NAMALWA (cell line): ENCODE data around the gene SGIP1.

Experiments
- DNase-seq: peaks from one replicate; pipeline ENCODE4 v3.0.0-alpha.2; 2015; ENCODE audit warnings: low spot score

The SGIP1 gene

DNA sequence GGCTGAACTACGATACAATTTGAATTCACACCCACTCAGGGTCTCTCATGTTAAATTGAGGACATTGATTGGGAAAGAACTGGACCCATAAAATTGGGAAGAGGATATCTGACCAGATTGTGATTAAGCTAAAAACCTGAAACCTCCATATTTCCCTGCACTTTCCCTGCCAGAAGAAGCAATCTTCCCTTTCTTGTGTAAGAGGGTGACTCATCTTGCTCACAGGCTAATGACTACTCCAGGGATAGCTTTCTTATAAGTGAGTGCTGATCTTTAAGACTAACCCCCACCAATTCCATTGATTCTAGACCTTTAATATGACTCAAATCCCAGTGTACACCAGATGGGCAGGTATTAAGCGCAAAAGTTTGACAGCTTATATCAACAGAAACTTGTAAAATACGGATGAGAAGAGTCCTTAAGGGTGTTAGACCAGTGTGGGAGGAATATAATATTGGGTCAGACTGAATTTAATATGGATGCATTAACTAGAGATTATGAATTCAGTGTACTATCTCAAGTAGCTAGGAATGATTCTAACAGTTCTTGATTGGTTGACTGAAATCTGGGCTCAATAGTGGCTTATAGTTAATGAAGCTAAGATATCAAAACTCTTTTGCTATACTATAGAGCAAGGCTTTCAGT is 12.1 kb upstream of the SGIP1 start:
- no peak for DNase-seq

DNA sequence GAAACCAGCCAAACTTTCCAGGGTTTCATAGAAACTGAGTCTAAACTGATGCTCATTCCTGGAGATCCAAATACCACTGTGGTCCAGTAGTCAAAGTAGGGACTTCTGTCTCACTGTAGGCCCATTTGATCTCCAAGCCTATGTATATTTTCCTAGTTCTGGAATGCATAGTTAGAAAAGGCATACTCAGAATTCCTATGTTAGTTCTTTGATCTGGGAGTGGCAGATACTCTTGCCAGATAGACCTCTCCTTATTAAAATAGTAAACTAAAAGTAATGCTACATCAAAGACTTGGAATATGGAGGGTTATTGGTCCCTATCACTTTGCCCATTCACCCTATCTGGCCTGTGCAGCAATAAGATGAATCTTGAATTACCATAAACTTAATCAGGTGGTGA is 10.4 kb upstream of the SGIP1 start:
- DNase-seq: no peak

GRCh38 chr1:66525086-66525485 is 8.9 kb upstream of the SGIP1 start:
- DNase-seq: no peak

DNA sequence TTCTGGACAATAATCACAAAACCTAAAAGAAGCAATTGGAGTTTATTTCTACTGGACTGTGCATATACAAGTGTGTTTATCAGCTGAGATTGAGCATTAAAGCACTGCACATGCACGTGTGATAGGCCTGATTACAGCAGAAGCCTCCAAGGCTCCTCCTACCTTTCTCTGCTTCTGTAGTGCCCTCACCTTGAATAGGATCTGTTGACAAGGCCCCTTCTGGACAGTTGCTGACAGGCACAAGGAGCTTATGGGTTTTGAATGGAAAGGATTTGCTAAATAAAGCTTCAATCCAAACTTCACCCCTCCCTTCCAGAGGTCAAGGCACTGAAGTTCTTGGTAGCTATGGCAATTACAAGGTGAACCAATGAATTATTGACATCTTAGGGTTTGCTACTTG is 7.9 kb upstream of the SGIP1 start:
- no peak for DNase-seq

DNA sequence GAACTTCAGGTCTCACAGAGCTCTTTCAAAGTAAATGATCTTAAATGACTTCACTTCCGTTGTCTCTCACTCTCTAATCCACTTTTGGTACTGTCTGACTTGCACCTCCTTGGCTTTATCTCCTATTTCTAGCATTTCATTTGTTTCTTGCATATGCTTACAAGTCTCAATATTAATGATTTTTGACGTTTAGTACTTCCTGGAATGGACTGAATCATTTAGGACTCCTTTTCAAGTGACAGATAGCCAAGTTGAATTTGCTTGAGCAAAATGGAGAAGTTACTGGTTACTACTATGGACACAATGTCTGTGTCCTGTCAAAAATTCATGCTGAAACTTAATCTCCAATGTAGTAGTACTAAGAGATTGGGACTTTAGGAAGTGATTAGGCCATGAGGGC is 7.0 kb upstream of the SGIP1 start:
- DNase-seq: no peak

DNA sequence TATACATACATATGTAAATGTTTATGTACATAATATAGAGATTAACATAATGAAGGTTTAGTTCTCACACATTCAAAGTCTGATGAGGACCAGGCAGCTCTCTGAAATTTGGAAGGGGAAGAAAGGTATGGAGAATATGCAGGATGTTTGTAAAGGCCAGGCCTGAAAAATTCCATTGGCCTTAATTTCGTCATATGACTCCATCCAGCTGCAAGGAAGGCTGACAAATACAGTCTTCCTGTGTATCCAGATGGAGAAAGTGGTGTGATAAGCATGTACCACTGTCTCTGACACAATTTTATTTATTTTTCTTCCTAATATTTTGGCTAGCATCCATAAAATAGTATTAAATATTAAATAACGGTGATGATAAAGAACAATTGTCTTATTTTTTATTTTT is 6.3 kb upstream of the SGIP1 start:
- no peak for DNase-seq

DNA sequence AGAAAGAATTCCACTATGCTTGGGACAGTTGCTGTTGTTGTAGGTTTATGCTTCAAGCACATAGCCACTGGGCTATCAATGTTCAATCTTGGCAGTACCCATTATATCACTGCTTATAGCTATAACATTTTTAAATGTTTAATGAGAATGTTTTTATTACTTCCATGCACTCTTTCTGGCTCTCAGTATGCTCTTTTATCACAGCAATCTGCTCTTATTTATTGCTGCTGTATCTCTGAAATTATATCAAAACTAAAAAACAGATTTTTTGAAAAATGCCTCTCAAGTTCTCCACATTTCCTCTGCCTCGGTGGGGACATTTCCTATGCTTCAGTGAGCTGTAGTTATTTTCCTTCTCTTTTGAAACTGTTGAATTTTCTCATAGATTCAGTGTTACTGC is 5.4 kb upstream of the SGIP1 start:
- DNase-seq: no peak

DNA sequence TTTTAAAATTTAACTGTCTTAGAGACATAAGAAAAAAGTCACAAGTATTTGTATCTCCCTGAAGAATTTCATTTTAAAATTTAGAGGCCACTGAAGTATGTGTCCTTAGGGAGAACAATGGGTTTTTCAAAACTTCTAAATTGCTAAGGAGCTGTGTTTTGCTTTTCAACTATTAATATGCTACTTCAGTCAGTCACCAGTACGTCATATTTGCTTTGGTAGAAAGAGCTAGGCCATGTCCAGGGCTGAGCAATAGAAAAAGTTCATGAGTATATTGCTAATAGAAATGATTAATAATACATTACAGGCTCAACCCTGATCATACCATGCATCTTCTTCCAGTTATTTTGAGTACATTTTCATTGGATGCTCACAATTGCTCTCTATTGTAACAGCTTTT is 1.7 kb upstream of the SGIP1 start:
- no peak for DNase-seq

DNA sequence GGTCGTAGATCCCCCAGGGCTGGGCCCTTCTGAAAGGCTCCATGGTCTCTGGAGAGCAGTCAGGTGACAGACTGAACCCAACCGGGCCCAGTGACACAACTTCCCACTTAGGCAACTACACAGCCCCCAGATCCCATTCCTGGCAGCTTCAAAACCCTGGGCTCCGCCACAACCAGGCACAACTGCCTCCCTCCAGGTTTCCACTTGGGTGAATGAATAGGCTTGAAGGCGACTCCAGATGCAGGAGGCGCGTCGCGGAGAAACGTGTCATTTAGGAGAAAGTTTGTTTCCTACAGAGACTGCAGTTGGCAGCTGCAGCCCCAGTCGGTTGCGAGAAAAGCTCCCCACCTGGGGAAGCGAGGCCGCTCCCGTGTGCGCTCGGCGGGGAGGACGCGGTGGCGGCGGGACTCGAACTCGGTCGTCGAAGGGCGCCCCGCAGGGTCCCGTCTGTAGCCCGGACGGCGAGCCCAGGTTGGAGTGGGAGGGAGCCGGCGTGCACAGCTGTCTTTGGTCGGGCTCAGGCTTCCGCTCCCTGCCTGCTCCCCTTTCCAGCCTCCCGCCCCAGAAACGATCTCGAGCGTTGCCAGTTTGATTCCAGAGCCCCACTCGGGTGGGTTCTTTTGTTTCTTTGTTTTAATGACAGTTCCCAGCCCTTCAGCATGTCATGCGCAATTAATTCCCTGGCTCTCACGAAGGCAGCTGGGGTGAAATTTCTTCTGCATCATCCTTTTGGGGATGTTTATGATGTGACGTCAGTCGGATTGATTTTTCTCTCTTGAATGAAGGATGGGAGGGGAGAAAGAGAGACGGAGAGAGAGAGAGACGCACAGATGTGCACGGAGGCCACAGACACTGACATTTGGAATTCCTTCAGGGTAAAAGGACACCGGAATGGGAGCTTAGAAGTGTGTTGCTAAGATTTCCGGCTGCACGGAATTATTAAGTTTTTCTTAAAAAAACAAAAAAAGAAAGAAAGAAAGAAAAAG is 862 bp upstream of the SGIP1 start:
- DNase-seq: no peak

DNA sequence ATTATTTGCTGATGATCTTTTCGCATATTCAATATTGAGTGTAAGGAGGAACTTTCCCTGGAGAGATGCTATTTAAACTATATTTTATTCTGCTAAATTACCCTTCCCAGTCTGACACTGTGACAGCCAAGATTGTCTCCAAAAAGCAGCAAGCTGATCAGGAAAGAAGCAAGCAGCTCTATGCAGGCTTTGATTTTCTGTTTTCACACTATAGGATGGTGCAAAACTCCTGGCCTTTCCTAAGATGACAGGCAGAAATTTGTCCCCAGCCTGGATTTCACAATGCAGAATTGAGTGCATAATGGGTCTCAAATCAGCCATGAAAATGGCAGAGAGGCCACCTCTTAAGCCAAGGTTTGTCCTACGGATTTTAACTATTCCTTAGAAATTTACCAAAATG is 1.1 kb downstream of the SGIP1 start:
- no peak for DNase-seq

DNA sequence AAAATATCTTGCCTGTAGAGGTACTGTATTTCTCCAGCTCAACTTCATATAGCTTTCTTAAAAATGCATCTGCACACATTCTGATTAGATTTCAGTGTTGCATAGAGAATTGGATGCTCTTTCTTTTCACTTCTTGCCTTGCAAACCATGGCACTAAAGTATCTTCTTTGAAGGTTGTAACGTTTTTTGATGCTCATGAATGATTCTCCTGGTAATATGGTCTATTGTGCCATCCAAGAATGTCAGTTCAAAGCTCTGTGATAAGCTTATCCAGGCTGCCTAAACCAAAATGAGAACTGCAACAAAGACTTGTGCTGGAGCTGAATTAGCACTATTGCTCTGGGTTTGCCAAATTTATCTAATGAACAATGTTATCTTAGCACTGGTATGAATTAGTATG is 1.9 kb downstream of the SGIP1 start:
- no peak for DNase-seq

- no peak for DNase-seq
Measured at GRCh38 chr1:66537718-66538117, 3.8 kb downstream of the SGIP1 start.

- DNase-seq: no peak
Measured at GRCh38 chr1:66539491-66539890, 5.5 kb downstream of the SGIP1 start.

DNA sequence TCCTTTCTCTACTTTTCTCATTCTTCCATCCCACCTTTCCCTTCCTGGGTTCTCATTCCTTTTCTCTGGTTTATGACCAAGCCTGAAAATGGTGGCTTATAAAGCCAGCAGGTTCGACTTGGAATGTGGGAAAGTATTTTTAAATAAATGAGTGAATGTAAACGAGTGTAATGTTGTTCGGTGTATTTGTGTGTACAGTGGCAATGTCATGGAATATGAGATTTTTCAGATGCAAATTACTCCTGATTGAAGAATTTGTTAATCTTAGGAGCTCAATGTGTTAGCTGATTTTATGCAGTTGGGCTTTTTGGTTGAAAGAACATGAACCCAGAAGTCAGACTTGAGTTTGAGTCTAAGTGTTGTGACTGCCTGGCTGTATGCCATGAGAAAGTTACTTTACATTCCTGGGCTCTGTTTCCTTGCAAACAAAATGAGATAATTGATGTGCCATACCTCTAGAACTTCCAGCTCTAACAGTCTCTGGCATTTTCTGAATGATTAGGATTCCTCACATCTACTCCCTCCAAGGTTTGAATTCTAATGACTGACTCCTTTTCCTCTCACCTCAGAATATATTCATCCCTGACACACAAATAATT is 6.6 kb downstream of the SGIP1 start:
- DNase-seq: no peak

DNA sequence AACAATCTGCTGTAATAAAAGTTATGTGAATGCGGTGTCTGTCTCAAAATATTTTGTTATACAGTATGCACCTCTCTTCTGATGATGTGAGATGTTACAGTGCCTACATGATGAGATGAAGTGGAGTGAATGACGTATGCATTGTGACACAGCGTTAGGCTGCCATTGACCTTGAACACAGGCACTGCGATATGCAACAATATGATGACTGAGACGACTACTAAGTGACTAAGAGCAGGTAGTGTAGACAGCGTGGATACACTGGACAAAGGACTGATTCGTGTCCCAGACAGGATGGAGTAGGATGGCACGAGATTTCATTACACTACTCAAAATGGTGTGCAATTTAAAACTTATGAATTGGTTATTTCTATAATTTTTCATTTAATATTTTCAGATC is 8.4 kb downstream of the SGIP1 start:
- no peak for DNase-seq

DNA sequence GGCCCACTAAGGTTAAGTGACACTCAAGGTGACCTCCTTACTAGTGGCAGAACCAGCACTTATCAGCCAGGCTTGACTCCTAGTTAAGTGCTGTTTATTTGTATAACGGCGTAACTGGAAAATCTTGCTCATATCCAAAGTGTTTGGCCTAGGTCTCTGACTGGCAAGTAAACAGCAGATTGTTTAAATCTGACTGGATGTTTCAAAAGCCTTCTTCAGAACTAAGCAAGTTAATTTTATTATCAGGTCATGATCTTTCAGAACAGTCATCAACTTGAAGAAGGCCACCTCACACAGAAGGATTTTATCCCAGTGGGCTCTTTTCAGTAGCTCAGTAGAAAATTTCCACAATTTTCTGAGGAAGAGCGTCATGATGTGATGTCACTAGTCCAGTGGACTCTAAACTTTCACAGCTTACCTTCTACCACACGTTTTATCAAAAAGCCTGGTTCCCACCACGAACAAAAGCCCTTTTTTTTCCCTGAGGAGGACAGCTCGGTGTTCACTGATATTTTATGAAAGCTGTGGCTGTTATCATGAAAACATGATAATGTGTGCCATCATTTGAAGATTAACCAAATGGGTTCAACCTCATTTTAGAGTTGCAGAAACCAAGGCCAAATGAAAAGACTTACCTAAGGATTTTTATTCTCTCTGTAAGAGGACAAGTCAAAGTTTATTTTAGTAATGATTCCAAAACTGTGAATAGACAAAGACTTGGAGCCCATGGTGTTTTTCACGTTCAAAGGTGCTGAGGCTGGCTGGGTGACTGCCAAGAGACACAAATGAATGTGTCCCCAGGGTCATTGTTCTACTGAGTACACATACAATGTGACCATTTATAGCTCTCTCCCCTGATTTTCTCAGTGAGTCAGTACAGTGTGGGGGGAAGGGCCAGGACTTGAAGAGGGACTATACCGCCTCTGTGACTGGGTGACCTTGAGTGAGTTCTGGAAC is 9.1 kb downstream of the SGIP1 start:
- DNase-seq: no peak

- no peak for DNase-seq
Measured at GRCh38 chr1:66546047-66546810, 12.3 kb downstream of the SGIP1 start.

- DNase-seq: no peak
Measured at GRCh38 chr1:66549017-66549416, 15.1 kb downstream of the SGIP1 start.

GRCh38 chr1:66550243-66550642 is 16.3 kb downstream of the SGIP1 start:
- DNase-seq: no peak

GRCh38 chr1:66552287-66552686 is 18.3 kb downstream of the SGIP1 start:
- DNase-seq: no peak

DNA sequence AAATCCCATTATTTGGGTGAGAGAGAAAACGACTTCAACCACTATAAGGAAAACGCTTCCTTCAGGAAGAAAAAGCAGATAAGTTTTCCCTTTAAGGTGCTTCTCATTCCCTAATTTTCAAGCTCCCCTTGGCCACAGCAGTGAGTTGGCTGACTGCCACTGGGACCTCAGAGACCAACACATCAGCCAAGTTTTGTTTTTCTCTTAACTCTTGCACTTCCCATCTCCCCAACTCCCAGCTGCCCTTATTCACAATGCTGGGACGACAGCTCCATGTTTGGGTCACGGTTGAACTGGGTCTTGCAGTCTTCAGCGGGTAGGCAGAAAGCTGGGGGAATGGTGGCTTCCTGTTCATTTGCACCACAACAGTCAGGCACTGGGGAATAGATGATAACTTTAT is 18.9 kb downstream of the SGIP1 start:
- no peak for DNase-seq
